ENCODE results near the gene DGKD. TPM values are rescaled to one million over a fixed set of nuclear protein-coding genes. Genes with fewer than 3 reads are reported as not detected.

DGKD gene
- total RNA-seq, 4 donors from 2014 or later: 7.0 to 55.4 (median 10.9) TPM

- DNase-seq (ENCODE audit: low spot score in 2 of 2): no peak
- TF ChIP-seq EP300 (IDR thresholded peaks at IDR 0.05) (no peak), CTCF (IDR thresholded peaks at IDR 0.05) (no peak), POLR2A (IDR thresholded peaks at IDR 0.05) (no peak), POLR2AphosphoS5 (IDR thresholded peaks at IDR 0.05) (no peak)
- H3K27ac ChIP-seq: no peak overlapping the region
- no peaks in the 10 kb centered on the region for H3K27me3 ChIP-seq
- 77% methylated on average over 9 of the region's 9 CpGs for WGBS
- H3K9me3 ChIP-seq: no peaks in the 10 kb centered on the region
- H3K4me3 ChIP-seq: no peak overlapping the region
- H3K4me1 ChIP-seq: peaks cover 25% of the 10 kb centered on the region
- peaks cover 42% of the 10 kb centered on the region for H3K36me3 ChIP-seq
These were observed 133.6 kb downstream of the DGKD start for GRCh38 chr2:233487748-233488345.

- H3K27ac ChIP-seq: no peak overlapping the region
- no peaks in the 10 kb centered on the region for H3K27me3 ChIP-seq
- no peak overlapping the region for H3K4me3 ChIP-seq
- DNase-seq (ENCODE audit: low spot score in 2 of 2): no peak
- TF ChIP-seq POLR2A (IDR thresholded peaks at IDR 0.05) (no peak), POLR2AphosphoS5 (IDR thresholded peaks at IDR 0.05) (no peak), CTCF (IDR thresholded peaks at IDR 0.05) (no peak), EP300 (IDR thresholded peaks at IDR 0.05) (no peak)
- 92% methylated on average over 10 of the region's 10 CpGs for WGBS
- no peaks in the 10 kb centered on the region for H3K9me3 ChIP-seq
- H3K36me3 ChIP-seq: peaks cover 39% of the 10 kb centered on the region
- peaks cover 25% of the 10 kb centered on the region for H3K4me1 ChIP-seq
These were observed 134.8 kb downstream of the DGKD start for GRCh38 chr2:233489143-233489542.

DNA sequence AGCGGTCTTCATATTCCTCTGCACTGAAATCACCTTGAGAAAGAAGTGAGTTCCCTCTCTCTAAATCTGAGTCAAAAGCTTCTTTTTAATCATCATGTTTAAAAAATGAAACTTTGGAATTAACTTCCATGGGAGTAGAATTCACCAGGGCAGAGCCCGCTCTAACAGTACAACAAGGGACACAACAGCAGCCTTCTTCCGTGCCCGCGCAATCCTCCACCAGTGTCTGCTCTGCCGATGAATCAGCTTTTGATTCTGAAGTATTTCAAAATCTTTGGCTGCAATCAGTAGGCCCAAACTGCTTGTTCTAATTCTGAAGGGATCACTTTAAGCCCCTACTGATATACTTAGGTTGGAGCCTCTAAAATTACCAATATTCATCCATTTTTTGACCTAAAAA, 135.4 kb downstream of the DGKD start:
- H3K36me3 ChIP-seq: peaks cover 34% of the 10 kb centered on the region
- H3K9me3 ChIP-seq: no peaks in the 10 kb centered on the region
- no peak overlapping the region for H3K4me3 ChIP-seq
- TF ChIP-seq POLR2AphosphoS5 (IDR thresholded peaks at IDR 0.05) (no peak), CTCF (IDR thresholded peaks at IDR 0.05) (no peak), POLR2A (IDR thresholded peaks at IDR 0.05) (no peak), EP300 (IDR thresholded peaks at IDR 0.05) (no peak)
- DNase-seq (ENCODE audit: low spot score in 2 of 2): no peak
- WGBS: 81% methylated on average over 6 of the region's 6 CpGs
- H3K27ac ChIP-seq: peak overlapping the region; percentile 76
- H3K27me3 ChIP-seq: no peaks in the 10 kb centered on the region
- H3K4me1 ChIP-seq: peaks cover 25% of the 10 kb centered on the region

DNA sequence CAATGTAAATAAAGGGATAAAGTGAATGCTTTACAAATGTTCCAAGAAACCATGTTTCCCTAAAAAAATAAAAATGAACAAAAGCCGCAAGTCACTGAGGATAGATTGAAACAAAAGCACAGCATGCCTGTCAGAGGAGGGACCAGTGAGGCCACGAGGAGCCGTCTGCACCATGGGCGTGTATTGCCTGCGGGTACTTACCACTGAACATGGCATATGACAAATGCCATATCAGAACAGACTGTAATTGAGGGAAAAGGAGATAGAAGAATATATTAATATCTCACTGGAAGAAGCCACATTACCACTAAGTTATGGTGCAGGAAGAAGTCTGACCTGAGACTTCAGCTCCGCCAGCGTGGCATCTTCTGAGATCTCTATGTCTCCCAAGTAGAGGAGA, 136.5 kb downstream of the DGKD start:
- H3K4me1 ChIP-seq: peaks cover 25% of the 10 kb centered on the region
- H3K27ac ChIP-seq: peak overlapping the region; percentile 76
- TF ChIP-seq CTCF (IDR thresholded peaks at IDR 0.05) (no peak), POLR2AphosphoS5 (IDR thresholded peaks at IDR 0.05) (no peak), POLR2A (IDR thresholded peaks at IDR 0.05) (no peak), EP300 (IDR thresholded peaks at IDR 0.05) (no peak)
- H3K27me3 ChIP-seq: no peaks in the 10 kb centered on the region
- 67% methylated on average over 7 of the region's 7 CpGs for WGBS
- DNase-seq (ENCODE audit: low spot score in 2 of 2): no peak
- peaks cover 27% of the 10 kb centered on the region for H3K36me3 ChIP-seq
- no peak overlapping the region for H3K4me3 ChIP-seq
- H3K9me3 ChIP-seq: no peaks in the 10 kb centered on the region

DNA sequence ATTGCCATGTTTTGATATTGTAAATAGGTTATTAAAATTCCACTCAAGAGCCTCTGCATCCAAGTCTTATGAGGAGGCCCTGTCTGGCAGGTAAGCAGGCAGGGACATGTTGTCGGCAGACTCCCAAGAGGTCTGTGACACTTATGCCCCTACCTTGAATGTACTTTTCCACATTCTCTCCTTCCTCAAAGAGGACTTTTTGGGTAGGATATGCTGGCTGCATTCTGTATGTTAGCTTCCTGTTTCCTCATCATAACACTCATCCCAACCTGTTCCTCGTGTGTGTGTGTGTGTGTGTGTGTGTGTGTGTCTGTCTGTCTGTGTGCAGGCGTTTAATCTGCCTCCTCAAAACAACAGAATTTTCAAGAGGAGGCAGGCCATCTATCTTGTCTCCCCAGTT, 137.0 kb downstream of the DGKD start:
- no peak for DNase-seq (ENCODE audit: low spot score in 2 of 2)
- Histone ChIP-seq H3K27ac (peak overlapping the region; percentile 76), H3K9me3 (no peaks in the 10 kb centered on the region), H3K4me3 (no peak overlapping the region), H3K27me3 (no peaks in the 10 kb centered on the region), H3K36me3 (peaks cover 23% of the 10 kb centered on the region), H3K4me1 (peaks cover 25% of the 10 kb centered on the region)
- TF ChIP-seq POLR2AphosphoS5 (IDR thresholded peaks at IDR 0.05): no peak
- no peak for TF ChIP-seq CTCF (IDR thresholded peaks at IDR 0.05)
- no peak for TF ChIP-seq POLR2A (IDR thresholded peaks at IDR 0.05)
- TF ChIP-seq EP300 (IDR thresholded peaks at IDR 0.05): no peak
- 48% methylated on average over 3 of the region's 3 CpGs for WGBS

Data from suprapubic skin (tissue), 4 donors.